Neural progenitor cell (in vitro differentiated cells): ENCODE results near the gene RIPOR2. TPM values are rescaled to one million over a fixed set of nuclear protein-coding genes. Genes with fewer than 3 reads are reported as not detected.

Experiments
- DNase-seq: peaks from one replicate; pipeline ENCODE4 v3.0.0-alpha.2; 2016; ENCODE audit warnings: low spot score
- H2AFZ ChIP-seq: fragments of 200-600 bp; sonication (generic); replicated peaks from 2 replicates; pipeline ENCODE4 v1.6.1; 2016; ENCODE audit warnings: antibody characterized with exemption
- H3F3A ChIP-seq: fragments of 200-600 bp; sonication (generic); 2 replicates; pipeline ENCODE4 v1.6.1; 2016; ENCODE audit warnings: antibody characterized with exemption, low read depth
- H3K27ac ChIP-seq: fragments of 200-600 bp; sonication (generic); 2 replicates; pipeline ENCODE4 v1.5.1; 2016; ENCODE audit warnings: mild to moderate bottlenecking
- H3K27me3 ChIP-seq: fragments of 200-600 bp; sonication (generic); 2 replicates; pipeline ENCODE4 v1.6.1; 2016; ENCODE audit warnings: mild to moderate bottlenecking, moderate library complexity
- H3K36me3 ChIP-seq: fragments of 200-600 bp; sonication (generic); 2 replicates; pipeline ENCODE4 v1.5.1; 2016
- H3K4me1 ChIP-seq: fragments of 200-600 bp; sonication (generic); 2 replicates; pipeline ENCODE4 v1.6.1; 2016; ENCODE audit warnings: mixed run types
- H3K4me2 ChIP-seq: fragments of 200-600 bp; sonication (generic); 2 replicates; pipeline ENCODE4 v1.6.1; 2016
- H3K4me3 ChIP-seq: fragments of 200-600 bp; sonication (generic); 2 replicates; pipeline ENCODE4 v1.5.1; 2016
- H3K79me2 ChIP-seq: fragments of 200-600 bp; sonication (generic); 2 replicates; pipeline ENCODE4 v1.6.1; 2016; ENCODE audit warnings: low read depth
- H3K9ac ChIP-seq: fragments of 200-600 bp; sonication (generic); 2 replicates; pipeline ENCODE4 v1.6.1; 2016
- H3K9me3 ChIP-seq: fragments of 200-600 bp; sonication (generic); 2 replicates; pipeline ENCODE4 v1.5.1; 2016; ENCODE audit warnings: low read depth
- H4K20me1 ChIP-seq: fragments of 200-600 bp; sonication (generic); 2 replicates; pipeline ENCODE4 v1.6.1; 2016; ENCODE audit warnings: low read depth
- H3K27ac Mint-ChIP-seq: 3 replicates; pipeline ENCODE4 v1.8.0; 2021; ENCODE audit warnings: mixed read lengths
- H3K27me3 Mint-ChIP-seq: 2 replicates; pipeline ENCODE4 v1.8.0; 2022; ENCODE audit warnings: low read depth, mild to moderate bottlenecking, inconsistent platforms, moderate library complexity, mixed read lengths; ENCODE audit not compliant: insufficient read depth
- H3K36me3 Mint-ChIP-seq: 3 replicates; pipeline ENCODE4 v1.8.0; 2021; ENCODE audit warnings: mixed read lengths
- H3K4me1 Mint-ChIP-seq: 3 replicates; pipeline ENCODE4 v1.8.0; 2021; ENCODE audit warnings: mixed read lengths
- H3K4me3 Mint-ChIP-seq: 3 replicates; pipeline ENCODE4 v1.8.0; 2021; ENCODE audit warnings: mild to moderate bottlenecking, moderate library complexity, mixed read lengths
- H3K9me3 Mint-ChIP-seq: 3 replicates; pipeline ENCODE4 v1.8.0; 2020; ENCODE audit warnings: mixed read lengths
- CTCF ChIP-seq: fragments of 200-600 bp; sonication (generic); IDR thresholded peaks from 2 replicates; pipeline ENCODE4 v1.5.1; 2017; ENCODE audit warnings: antibody characterized with exemption, mild to moderate bottlenecking
- EZH2 ChIP-seq: fragments of 200-600 bp; sonication (generic); IDR thresholded peaks from 2 replicates; pipeline ENCODE4 v1.6.1; 2017; ENCODE audit warnings: antibody characterized with exemption, mild to moderate bottlenecking, moderate library complexity
- EZH2phosphoT487 ChIP-seq: fragments of 200-600 bp; sonication (generic); IDR thresholded peaks from 2 replicates; pipeline ENCODE4 v1.6.1; 2017; ENCODE audit warnings: antibody characterized with exemption
- total RNA-seq: library from RNA; depleted of rRNA; stranded (reverse); fragments of >200 nt; gene quantifications from 2 replicates; pipeline ENCODE4 v1.2.3, GENCODE V29; 2015; ENCODE audit warnings: low replicate concordance

The RIPOR2 gene
- total RNA-seq, 1 donor from 2014 or later, result 0.26 TPM

GRCh38 chr6:24854077-24854666 lies 81.6 kb downstream of the RIPOR2 start:
- H3K4me1 Mint-ChIP-seq, result peaks cover 15% of the 10 kb centered on the region
- H3K36me3 ChIP-seq, result no peaks in the 10 kb centered on the region
- no peaks in the 10 kb centered on the region for H4K20me1 ChIP-seq
- no peak for DNase-seq
- H3K4me3 Mint-ChIP-seq, result no peak overlapping the region
- H3K9ac ChIP-seq, result no peak overlapping the region
- H2AFZ ChIP-seq, result no peak overlapping the region
- no peak overlapping the region for H3K27ac ChIP-seq
- H3K27me3 Mint-ChIP-seq, result peaks cover 7% of the 10 kb centered on the region
- H3F3A ChIP-seq, result peaks cover 8% of the 10 kb centered on the region
- H3K4me1 ChIP-seq, result peaks cover 5% of the 10 kb centered on the region
- H3K27ac Mint-ChIP-seq, result no peak overlapping the region
- no peak for TF ChIP-seq CTCF
- TF ChIP-seq EZH2phosphoT487, result no peak
- no peak for TF ChIP-seq EZH2
- H3K79me2 ChIP-seq, result no peaks in the 10 kb centered on the region
- H3K9me3 Mint-ChIP-seq, result no peaks in the 10 kb centered on the region
- H3K4me2 ChIP-seq, result no peak overlapping the region
- H3K4me3 ChIP-seq, result no peak overlapping the region
- H3K9me3 ChIP-seq, result no peaks in the 10 kb centered on the region
- no peaks in the 10 kb centered on the region for H3K27me3 ChIP-seq
- H3K36me3 Mint-ChIP-seq, result peaks cover under 1% of the 10 kb centered on the region

DNA sequence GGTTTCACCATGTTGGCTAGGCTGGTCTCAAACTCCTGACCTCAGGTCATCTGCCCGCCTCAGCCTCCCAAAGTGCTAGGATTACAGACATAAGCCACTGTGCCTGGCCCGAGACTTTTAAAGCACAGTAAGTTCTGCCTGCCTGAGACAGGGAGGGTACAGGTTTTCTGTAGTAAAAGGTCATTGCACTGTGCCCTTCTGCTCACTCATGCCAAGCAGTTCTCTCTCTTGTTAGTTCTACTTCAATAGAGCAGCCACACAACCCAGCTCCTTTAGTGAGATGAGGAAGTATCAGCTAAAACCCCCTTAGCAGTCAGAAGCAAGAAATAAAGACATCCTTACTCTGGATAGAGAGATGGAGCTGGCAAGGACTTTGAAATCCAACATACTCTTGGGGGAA lies 84.7 kb downstream of the RIPOR2 start:
- Histone ChIP-seq H2AFZ (no peak overlapping the region), H3K36me3 (no peaks in the 10 kb centered on the region), H3K27me3 (no peaks in the 10 kb centered on the region), H3K4me2 (no peak overlapping the region), H4K20me1 (no peaks in the 10 kb centered on the region), H3K4me3 (no peak overlapping the region), H3K4me1 (peaks cover 5% of the 10 kb centered on the region), H3F3A (no peaks in the 10 kb centered on the region), H3K9ac (no peak overlapping the region), H3K27ac (no peak overlapping the region), H3K79me2 (no peaks in the 10 kb centered on the region), H3K9me3 (no peaks in the 10 kb centered on the region)
- Mint-ChIP-seq H3K27ac (no peak overlapping the region), H3K4me1 (peaks cover 20% of the 10 kb centered on the region), H3K4me3 (no peak overlapping the region), H3K9me3 (no peaks in the 10 kb centered on the region), H3K36me3 (peaks cover 2% of the 10 kb centered on the region), H3K27me3 (peaks cover 7% of the 10 kb centered on the region)
- TF ChIP-seq CTCF, result no peak
- TF ChIP-seq EZH2phosphoT487, result no peak
- TF ChIP-seq EZH2, result no peak
- no peak for DNase-seq

- no peaks in the 10 kb centered on the region for H3K9me3 Mint-ChIP-seq
- TF ChIP-seq EZH2phosphoT487 (no peak), EZH2 (no peak), CTCF (no peak)
- H3K4me2 ChIP-seq, result no peak overlapping the region
- H3K36me3 Mint-ChIP-seq, result peaks cover 2% of the 10 kb centered on the region
- no peaks in the 10 kb centered on the region for H3K36me3 ChIP-seq
- peaks cover 4% of the 10 kb centered on the region for H3K4me1 ChIP-seq
- no peaks in the 10 kb centered on the region for H3K79me2 ChIP-seq
- no peaks in the 10 kb centered on the region for H3K27me3 ChIP-seq
- no peaks in the 10 kb centered on the region for H3K9me3 ChIP-seq
- H3K27me3 Mint-ChIP-seq, result peaks cover 9% of the 10 kb centered on the region
- no peaks in the 10 kb centered on the region for H3F3A ChIP-seq
- H3K4me3 ChIP-seq, result no peak overlapping the region
- no peaks in the 10 kb centered on the region for H4K20me1 ChIP-seq
- H3K27ac Mint-ChIP-seq, result no peak overlapping the region
- H3K27ac ChIP-seq, result no peak overlapping the region
- DNase-seq, result no peak
- H2AFZ ChIP-seq, result no peak overlapping the region
- peaks cover 14% of the 10 kb centered on the region for H3K4me1 Mint-ChIP-seq
- no peak overlapping the region for H3K9ac ChIP-seq
- no peak overlapping the region for H3K4me3 Mint-ChIP-seq
Observed at GRCh38 chr6:24849713-24850112, 86.0 kb downstream of the RIPOR2 start.
